Fibroblast of skin of right biceps (primary cell): Measurements from ENCODE around the gene OR8S1.
"Not testable (repeated sequence)": the region's sequence is repeated elsewhere in the genome, so short reads cannot be mapped to it uniquely, and the experiment has no call there.

Source experiments
- DNase-seq: peaks from one replicate; pipeline ENCODE4 v3.0.0-alpha.2; 2013

Gene OR8S1, protein sequence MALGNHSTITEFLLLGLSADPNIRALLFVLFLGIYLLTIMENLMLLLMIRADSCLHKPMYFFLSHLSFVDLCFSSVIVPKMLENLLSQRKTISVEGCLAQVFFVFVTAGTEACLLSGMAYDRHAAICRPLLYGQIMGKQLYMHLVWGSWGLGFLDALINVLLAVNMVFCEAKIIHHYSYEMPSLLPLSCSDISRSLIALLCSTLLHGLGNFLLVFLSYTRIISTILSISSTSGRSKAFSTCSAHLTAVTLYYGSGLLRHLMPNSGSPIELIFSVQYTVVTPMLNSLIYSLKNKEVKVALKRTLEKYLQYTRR

DNA sequence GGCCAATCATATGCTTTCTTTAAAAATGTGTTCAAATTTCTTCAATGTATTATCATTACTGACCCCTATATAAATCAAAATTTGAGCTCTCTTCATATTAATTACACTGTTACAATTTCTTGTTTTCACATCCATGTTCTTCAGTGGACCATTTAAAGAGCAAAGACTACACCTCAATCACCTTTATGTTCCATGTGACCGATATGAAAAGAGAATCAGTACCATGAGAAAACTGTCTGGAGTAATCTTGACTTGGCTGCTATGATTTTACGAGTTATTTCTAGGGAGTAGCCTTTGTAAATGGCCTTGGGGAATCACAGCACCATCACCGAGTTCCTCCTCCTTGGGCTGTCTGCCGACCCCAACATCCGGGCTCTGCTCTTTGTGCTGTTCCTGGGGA is at the start of gene OR8S1:
OR8S1 (plus strand) TSS at position 301 of the 400 bp plus-strand sequence; CDS start at position 301, 0 bp downstream.
- no peak for DNase-seq

GRCh38 chr12:48482198-48482597 is 43.2 kb upstream of the OR8S1 start, which contains the start of gene C12orf54:
TSS of gene C12orf54 (plus strand) at chr12:48482498. CDS start at chr12:48483297, 799 bp downstream.
- DNase-seq = no peak

- DNase-seq = no peak
Measured at GRCh38 chr12:48482930-48483329, 42.5 kb upstream of the OR8S1 start.

GRCh38 chr12:48486261-48486660 is 39.2 kb upstream of the OR8S1 start:
- no peak for DNase-seq

DNA sequence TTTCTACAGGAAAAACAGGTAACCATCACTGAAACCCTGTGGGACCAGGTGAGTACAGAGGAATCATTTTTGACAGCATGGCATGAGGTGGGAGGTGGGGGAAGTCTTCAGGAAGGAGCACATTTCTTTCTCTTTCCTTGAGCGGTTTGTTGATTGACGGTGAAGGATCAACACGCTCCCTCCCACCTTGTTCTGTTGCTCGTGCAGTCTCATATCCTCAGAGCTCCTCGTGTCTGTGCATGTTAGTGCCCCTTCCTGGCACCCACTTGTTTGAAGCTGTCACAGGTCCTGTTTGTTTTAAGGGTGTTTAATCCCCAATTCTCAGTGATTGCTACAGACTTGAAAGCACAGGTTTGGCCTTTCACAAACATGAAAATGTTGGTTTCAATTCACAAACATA is 38.8 kb upstream of the OR8S1 start:
- DNase-seq = no peak

DNA sequence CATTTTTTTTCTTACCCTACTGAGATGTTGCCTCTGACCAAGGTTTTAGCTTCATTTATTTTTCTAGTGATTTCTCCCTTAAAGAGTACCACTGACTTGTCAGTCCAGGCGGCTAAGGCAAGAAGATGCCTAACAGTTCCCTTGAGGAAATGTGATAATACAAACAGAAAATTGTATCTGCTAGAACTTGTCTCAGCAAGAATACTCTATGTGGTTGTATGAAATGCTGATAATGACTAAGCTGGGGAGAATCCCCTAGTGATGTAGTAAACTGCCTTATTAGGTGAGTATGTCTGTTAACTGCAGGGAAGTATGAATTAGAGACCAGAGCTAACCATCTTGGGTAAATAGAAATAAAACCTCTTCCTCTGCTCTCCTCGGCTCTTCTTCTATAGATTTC is 36.4 kb upstream of the OR8S1 start:
- peak; percentile 33 for DNase-seq

DNA sequence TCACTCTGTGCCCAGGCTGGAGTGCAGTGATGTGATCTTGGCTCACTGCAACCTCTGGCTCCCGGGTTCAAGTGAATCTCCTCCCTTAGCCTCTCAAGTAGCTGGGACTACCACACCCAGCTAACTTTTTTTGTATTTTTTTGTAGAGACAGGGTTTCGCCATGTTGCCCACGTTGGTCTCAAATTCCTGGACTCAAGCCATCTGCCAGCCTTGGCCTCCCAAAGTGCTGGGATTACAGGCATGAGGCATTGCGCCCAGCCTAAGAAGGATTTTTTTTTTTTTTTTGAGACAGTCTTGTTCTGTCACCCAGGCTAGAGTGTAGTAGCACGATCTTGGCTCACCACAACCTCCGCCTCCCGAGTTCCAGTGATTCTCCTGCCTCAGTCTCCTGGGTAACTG is 36.0 kb upstream of the OR8S1 start:
- not testable (repeated sequence) for DNase-seq

DNA sequence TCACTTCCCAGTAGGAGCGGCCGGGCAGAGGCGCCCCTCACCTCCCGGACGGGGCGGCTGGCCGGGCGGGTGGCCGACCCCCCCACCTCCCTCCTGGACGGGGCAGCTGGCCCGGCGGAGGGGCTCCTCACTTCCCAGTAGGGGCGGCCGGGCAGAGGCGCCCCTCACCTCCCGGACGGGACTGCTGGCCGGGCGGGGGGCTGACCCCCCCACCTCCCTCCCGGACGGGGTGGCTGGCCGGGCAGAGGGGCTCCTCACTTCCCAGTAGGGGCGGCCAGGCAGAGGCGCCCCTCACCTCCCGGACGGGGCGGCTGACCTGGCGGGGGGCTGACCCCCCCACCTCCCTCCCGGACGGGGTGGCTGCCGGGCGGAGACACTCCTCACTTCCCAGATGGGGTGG is 25.2 kb upstream of the OR8S1 start:
- DNase-seq = not testable (repeated sequence)

- not testable (repeated sequence) for DNase-seq
Measured at GRCh38 chr12:48506836-48507235, 18.6 kb upstream of the OR8S1 start.

DNA sequence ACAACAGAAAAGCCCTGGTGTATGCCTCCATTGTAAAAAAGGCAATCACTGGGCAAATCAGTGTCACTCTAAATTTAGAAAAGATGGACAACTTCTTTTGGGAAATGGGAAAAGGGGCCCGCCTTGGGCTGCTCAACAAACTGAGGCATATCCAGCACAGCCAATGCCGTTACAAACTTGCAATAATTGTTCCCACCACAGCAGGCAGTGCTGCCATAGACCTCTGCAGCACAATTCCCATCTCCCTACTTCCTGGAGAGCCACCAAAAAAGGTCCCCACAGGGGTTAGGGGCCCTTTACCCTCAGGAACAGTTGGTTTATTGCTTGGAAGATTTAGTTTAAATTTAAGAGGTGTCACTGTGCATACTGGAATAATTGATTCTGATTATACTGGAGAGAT is 16.4 kb upstream of the OR8S1 start:
- no peak for DNase-seq

GRCh38 chr12:48510111-48510510 is 15.3 kb upstream of the OR8S1 start:
- DNase-seq = no peak

DNA sequence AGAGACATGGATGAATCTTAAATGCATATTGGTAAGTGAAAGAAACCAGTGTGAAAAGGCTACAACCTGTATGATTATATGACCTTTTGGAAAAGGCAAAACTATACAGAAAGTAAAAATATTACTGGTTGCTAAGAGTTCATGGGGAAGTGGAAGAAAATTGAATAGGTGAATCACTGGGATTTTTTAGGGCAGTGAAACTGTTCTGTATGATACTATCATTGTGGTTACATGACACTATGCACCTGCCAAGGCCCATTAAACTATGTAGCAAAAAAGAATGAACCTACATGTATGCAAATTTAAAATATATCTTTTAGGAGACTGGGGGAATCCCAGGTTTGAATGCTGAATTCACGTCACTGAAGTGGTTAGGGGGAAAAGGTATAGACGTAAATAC is 12.6 kb upstream of the OR8S1 start:
- DNase-seq = no peak

DNA sequence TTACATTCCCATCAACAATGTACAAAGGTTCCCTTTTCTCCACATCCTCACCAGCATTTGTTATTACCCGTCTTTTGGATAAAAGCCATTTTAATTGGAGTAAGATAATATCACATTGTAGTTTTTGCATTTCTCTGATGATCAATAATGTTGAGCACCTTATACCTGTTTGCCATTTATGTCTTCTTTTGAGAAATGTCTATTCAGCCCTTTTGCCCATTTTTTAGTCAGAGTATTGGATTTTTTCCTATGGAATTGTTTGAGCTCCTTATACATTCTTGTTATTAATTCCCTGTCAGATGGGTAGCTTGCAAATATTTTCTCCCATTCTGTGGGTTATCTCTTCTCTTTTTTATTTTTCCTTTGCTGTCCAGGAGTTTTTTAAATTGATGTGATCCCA is 10.7 kb upstream of the OR8S1 start:
- DNase-seq = no peak

- not testable (repeated sequence) for DNase-seq
Measured at GRCh38 chr12:48520381-48520780, 5.1 kb upstream of the OR8S1 start.

DNA sequence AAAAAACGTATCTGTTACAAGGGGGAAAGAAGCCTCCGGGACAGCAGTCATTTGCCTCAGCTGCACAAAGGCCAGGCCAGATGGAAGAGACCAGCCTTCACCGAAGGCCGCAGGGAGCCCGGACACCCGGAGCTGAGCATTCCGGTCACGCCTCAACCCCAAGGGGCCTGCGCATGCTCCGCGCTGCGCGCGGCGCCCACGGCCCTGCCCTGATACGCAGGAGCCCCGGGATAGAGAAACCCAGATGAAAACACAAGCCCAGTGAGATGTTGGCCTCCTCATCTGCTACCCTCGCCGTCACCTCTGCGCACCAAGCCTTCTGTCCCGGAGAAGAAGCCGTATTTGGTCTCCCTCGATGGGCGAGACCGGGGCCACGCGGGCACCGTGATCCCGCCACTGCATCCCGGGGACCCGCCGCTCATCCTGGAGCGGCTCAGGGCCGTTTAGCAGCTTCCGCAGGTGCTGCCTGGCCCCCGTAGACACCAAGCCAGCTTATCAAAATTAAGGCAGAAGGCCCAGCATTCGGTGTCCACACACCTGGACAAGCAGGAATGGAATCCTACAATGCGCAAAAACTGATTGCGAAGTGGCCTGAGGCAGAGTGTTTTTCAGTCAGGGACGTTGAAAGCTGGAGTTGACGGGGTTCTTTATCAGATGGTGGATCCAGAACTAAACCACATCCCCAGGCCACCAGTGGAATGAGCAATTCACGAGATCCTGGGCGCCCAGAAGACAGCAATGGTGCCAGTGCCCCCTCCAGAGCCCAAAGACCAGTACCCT is 2.6 kb downstream of the OR8S1 start:
- DNase-seq = no peak

GRCh38 chr12:48532601-48533000 is 7.2 kb downstream of the OR8S1 start:
- no peak for DNase-seq

DNA sequence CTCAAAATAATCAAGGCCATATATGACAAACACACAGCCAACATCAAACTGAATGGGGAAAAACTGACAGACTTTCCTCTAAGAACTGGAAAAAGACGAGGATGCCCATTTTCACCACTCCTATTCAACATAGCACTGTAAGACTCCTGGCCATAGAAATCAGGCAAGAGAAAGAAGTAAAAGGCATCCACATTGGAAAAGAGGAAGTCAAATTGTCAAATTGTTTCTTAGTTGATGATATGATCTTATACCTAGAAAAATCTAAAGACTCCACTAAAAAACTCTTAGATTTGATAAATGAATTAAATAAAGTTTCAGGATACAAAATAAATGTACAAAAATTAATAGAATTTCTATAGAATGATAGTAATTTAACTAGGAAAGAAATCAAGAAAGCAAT is 11.2 kb downstream of the OR8S1 start:
- no peak for DNase-seq

GRCh38 chr12:48542300-48542928 is 17.0 kb downstream of the OR8S1 start:
- peak; percentile 3 for DNase-seq

GRCh38 chr12:48545833-48546469 is 20.5 kb downstream of the OR8S1 start:
- no peak for DNase-seq

- not testable (repeated sequence) for DNase-seq
Measured at GRCh38 chr12:48547012-48547411, 21.6 kb downstream of the OR8S1 start.

- DNase-seq = not testable (repeated sequence)
Measured at GRCh38 chr12:48551636-48552035, 26.2 kb downstream of the OR8S1 start.

DNA sequence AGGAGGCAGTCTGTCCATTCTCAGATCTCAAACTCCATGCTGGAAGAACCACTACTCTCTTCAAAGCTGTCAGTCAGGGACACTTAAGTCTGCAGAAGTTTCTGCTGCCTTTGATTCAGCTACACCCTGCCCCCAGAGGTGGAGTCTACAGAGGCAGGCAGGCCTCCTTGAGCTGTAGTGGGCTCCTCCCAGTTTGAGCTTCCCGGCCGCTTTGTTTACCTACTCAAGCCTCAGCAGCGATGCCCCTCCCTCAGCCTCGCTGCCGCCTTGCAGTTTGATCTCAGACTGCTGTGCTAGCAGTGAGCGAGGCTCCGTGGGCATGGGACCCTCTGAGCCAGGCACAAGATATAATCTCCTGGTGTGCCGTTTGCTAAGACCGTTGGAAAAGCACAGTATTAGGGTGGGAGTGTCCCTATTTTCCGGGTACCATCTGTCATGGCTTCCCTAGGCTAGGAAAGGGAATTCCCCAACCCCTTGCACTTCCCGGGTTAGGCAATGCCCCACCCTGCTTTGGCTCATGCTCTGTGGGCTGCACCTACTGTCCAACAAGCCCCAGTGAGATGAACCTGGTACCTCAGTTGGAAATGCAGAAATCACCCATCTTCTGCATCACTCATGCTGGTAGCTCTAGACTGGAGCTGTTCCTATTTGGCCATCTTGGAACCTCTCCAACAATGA is 28.4 kb downstream of the OR8S1 start:
- not testable (repeated sequence) for DNase-seq

DNA sequence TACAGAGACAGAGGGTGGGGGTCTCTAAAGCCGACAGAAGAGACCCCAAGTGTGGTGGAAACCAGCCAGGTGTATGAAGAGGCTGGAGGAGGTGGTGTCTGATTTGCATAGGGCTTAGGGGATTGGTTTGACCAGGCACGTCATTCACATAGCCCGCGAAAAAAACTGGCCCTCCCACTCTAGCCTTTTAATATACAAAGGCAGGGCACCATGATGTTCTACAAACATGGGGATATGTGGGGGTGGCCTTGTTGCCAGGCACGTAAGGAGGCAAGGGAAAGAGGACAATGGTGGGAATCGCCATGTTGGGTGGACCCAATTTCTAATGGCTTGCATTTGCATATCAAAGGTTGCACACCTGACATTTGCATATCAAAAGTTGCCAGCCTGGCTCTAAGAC is 31.2 kb downstream of the OR8S1 start:
- no peak for DNase-seq
